Kasumi-1 (cell line): ENCODE results near the gene PNMA8A.
"Not testable (repeated sequence)": the region's sequence is repeated elsewhere in the genome, so short reads cannot be mapped to it uniquely, and the experiment has no call there.

Experiments used
- DNase-seq, 2 experiments: peaks; one replicate each; lab custom pipeline; 2025; lab: John Stamatoyannopoulos, UW

PNMA8A gene

GRCh38 chr19:46466536-46467196 lies 4.7 kb downstream of the PNMA8A start:
- no peak for DNase-seq

GRCh38 chr19:46463516-46463915 lies 7.8 kb downstream of the PNMA8A start:
- no peak for DNase-seq

GRCh38 chr19:46461537-46461936 lies 9.8 kb downstream of the PNMA8A start:
- no peak for DNase-seq

GRCh38 chr19:46460981-46461380 lies 10.4 kb downstream of the PNMA8A start:
- DNase-seq, result no peak

- no peak for DNase-seq
Observed at GRCh38 chr19:46460055-46460454, 11.3 kb downstream of the PNMA8A start.

- DNase-seq, result no peak
Observed at GRCh38 chr19:46456930-46457329, 14.4 kb downstream of the PNMA8A start.

- no peak for DNase-seq
Observed at GRCh38 chr19:46454244-46454643, 17.1 kb downstream of the PNMA8A start.

- DNase-seq, result no peak
Observed at GRCh38 chr19:46453661-46454060, 17.7 kb downstream of the PNMA8A start.

- no peak for DNase-seq
Observed at GRCh38 chr19:46452186-46452585, 19.2 kb downstream of the PNMA8A start.

GRCh38 chr19:46451352-46451751 lies 20.0 kb downstream of the PNMA8A start:
- DNase-seq, result no peak

- no peak for DNase-seq
Observed at GRCh38 chr19:46450737-46451136, 20.6 kb downstream of the PNMA8A start.

- DNase-seq, result no peak
Observed at GRCh38 chr19:46449228-46449627, 22.1 kb downstream of the PNMA8A start.

GRCh38 chr19:46448601-46449000 lies 22.8 kb downstream of the PNMA8A start:
- no peak for DNase-seq

- DNase-seq, result no peak
Observed at GRCh38 chr19:46447824-46448223, 23.5 kb downstream of the PNMA8A start.

GRCh38 chr19:46447006-46447405 lies 24.4 kb downstream of the PNMA8A start:
- no peak for DNase-seq

GRCh38 chr19:46446021-46446420 lies 25.3 kb downstream of the PNMA8A start:
- DNase-seq, result no peak

- no peak for DNase-seq
Observed at GRCh38 chr19:46442808-46443450, 28.4 kb downstream of the PNMA8A start.

- DNase-seq, result no peak
Observed at GRCh38 chr19:46441866-46442265, 29.5 kb downstream of the PNMA8A start.

GRCh38 chr19:46435689-46436088 lies 35.7 kb downstream of the PNMA8A start:
- not testable (repeated sequence) for DNase-seq

- DNase-seq, result no peak
Observed at GRCh38 chr19:46435009-46435408, 36.4 kb downstream of the PNMA8A start.

- DNase-seq, result not testable (repeated sequence)
Observed at GRCh38 chr19:46433470-46433869, 37.9 kb downstream of the PNMA8A start.

GRCh38 chr19:46431824-46432223 lies 39.5 kb downstream of the PNMA8A start:
- DNase-seq, result no peak

GRCh38 chr19:46429999-46430398 lies 41.4 kb downstream of the PNMA8A start:
- no peak for DNase-seq
